Thyroid gland (tissue), 4 donors: Measurements from ENCODE around the gene PTPRG.

ENCODE experiments used
- CTCF ChIP-seq, 6 experiments: fragments of 200-600 bp in 3 of 6; fragments of 450-650 bp in 3 of 6; sonication (generic) in 3 of 6; IDR thresholded peaks; one replicate each; pipeline ENCODE4 v1.5.1; 2016 to 2019; ENCODE audit warnings: antibody characterized with exemption in 6 of 6, mild to moderate bottlenecking in 2 of 6, inconsistent platforms in 1 of 6, moderate library complexity in 1 of 6
- POLR2A ChIP-seq, 2 donors: fragments of 450-650 bp; IDR thresholded peaks; one replicate each; pipeline ENCODE4 v1.6.1; 2017; ENCODE audit warnings: antibody characterized with exemption in 2 of 2, mild to moderate bottlenecking in 2 of 2, moderate library complexity in 1 of 2

DNA sequence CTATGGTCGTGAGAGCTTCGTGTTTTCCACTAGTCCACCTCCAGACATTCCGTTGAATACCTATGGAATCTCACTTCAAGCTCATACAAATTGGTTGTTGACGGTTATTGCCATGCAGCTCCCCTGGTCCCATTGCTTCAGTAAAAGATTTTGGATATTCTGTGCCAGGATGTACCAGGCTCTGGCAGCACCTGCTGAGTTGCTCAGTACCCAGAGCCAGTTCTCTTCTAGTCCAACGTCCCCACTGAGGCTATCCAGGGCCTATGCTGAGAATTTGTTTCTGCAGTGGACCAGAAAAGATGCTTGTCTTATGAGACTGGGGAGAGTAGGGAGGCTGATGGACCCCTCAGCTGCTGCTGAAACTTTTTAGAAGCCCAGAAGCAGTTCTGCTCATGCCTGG, 533.1 kb downstream of the PTPRG start:
- TF ChIP-seq CTCF (IDR thresholded peaks at IDR 0.05) (no peak), POLR2A (IDR thresholded peaks at IDR 0.05) (no peak)
